A549 (cell line): Measurements from ENCODE around the gene THBS4.

Experiments
- CBX8 ChIP-seq: fragments of 200-600 bp; sonication (generic); IDR thresholded peaks from 2 replicates; pipeline ENCODE4 v1.6.1; 2016
- CHD2 ChIP-seq: fragments of 150-350 bp; IDR thresholded peaks from 2 replicates; pipeline ENCODE4 v1.6.1; 2014; ENCODE audit warnings: low read length; ENCODE audit not compliant: partially characterized antibody
- CTCF ChIP-seq: fragments of >200 bp; sonication (Bioruptor Twin); formaldehyde crosslinking; IDR thresholded peaks from 3 replicates; pipeline ENCODE4 v1.5.1; 2016
- KDM5A ChIP-seq: fragments of 200-600 bp; sonication (generic); IDR thresholded peaks from 2 replicates; pipeline ENCODE4 v1.6.1; 2016; ENCODE audit warnings: antibody characterized with exemption, mild to moderate bottlenecking
- POLR2A ChIP-seq: IDR thresholded peaks from 2 replicates; pipeline ENCODE4 v1.6.1; 2012; ENCODE audit warnings: mild to moderate bottlenecking, low read length
- RAD21 ChIP-seq, 2 experiments: fragments of >200 bp in 1 of 2; sonication (Bioruptor Twin) in 1 of 2; formaldehyde crosslinking in 1 of 2; IDR thresholded peaks in 1 of 2; conservative IDR thresholded peaks in 1 of 2; 2 replicates in 1 of 2; 3 replicates in 1 of 2; pipeline ENCODE4 v1.6.1; 2012 to 2018; ENCODE audit warnings: inconsistent platforms in 1 of 2
- SMC3 ChIP-seq: fragments of >200 bp; sonication (Bioruptor Twin); formaldehyde crosslinking; IDR thresholded peaks from 3 replicates; pipeline ENCODE4 v1.6.1; 2018; ENCODE audit warnings: inconsistent platforms

GRCh38 chr5:80116000-80116399 is 80.9 kb downstream of the THBS4 start:
- TF ChIP-seq POLR2A (no peak), SMC3 (no peak), KDM5A (no peak), CBX8 (no peak), RAD21 (conservative IDR thresholded peaks at IDR 0.05 in 1 of 2, IDR thresholded peaks at IDR 0.05 in 1 of 2) (no peak), CHD2 (no peak), CTCF (no peak)
